GM18909 (cell line): ENCODE results near the gene ELAC2.

Experiments
- ATAC-seq: cut with Tn5 transposase; IDR thresholded peaks from one replicate; pipeline ENCODE4 v1.9.1; 2021; ENCODE audit warnings: mild to moderate bottlenecking; ENCODE audit not compliant: unreplicated experiment, poor library complexity

The ELAC2 gene

DNA sequence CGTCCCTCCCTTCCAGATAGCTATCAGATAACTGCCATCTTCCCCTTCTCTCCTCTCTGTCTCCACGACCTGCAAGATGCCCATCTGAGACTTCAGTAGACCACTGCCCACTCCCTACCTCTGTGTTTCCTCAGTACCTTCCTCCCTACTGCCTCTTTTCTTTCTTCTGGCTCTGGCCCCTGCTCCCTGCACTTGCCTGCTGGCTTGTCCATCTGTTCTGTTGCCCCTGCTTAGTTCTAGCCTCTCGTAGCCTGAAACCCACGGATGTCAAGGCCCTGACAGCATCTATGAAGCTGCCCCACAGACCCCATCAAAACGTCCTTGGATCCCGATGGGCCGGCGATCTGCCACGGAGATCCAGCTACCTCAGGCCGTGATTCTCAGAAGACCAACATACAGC lies 53.0 kb downstream of the ELAC2 start:
- no peak for ATAC-seq

DNA sequence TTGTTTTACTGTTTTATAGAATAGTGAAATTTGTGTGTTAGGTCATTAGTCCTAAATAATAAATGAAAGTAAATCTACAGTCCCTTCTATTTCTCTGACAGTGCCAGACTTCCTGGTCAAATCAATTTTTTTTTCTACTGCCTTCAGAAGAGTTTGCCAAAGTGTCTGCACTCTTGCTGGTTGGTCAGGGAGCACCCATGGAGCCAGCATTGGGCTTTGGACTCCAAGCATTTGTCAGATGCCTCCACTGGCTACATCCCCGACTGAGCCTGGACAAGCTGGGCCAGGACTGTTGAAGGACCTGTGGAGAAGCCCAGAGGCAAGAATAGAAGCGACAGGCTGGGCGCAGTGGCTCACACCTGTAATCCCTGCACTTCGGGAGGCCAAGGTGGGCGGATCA lies 53.7 kb downstream of the ELAC2 start:
- no peak for ATAC-seq

DNA sequence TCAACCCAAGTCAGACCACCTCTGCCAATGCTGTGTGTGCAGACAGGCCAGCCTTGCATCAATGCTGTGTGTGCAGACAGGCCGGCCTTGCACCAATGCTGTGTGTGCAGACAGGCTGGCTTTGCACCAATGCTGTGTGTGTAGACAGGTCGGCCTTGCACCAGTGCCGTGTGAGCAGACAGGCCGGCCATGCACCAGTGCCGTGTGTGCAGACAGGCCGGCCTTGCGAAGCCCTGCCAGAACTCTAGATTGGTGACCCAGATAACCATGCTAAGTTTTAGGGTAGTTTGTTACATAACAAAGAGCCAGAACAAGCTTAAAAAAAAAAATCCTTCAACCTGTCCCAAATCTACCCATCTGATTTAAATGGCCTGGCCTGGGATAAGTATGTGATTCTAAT lies 54.3 kb downstream of the ELAC2 start:
- ATAC-seq: no peak

DNA sequence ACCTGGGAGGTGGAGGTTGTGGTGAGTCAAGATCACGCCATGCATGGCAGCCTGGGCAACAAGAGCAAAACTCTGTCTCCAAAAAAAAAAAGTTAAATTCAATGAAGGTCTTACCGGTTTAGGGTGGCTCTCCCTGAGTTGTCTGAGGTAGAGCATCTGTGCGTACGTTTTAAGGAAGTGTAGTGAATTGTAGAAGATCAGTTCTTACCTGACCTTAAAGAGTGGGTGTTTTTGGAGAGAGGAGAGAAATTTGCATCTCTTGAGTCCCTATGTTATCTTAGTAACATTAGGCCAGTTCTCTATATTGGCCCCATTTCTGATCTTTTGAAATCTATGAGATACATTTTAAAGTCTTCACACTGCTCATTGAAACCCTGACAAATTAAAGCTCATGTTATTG lies 56.2 kb downstream of the ELAC2 start:
- no peak for ATAC-seq

DNA sequence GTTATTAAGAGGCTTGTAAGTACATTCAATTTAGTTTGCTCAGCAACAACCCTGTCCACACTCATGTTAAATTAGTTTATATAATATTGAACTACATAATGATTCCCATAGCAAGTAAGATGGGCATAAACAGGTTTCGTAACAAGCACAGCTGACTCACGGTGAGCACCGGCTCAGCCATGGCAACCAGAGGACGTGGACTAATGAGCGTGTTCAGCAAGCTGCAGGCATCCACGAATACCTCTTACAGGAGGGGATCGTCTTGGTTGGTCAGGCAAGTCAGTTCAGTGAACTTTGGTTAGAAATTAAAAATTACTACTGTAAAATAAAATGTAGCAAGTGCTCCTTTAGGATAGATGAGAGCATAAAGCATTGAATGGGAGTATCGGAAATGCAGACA lies 58.4 kb downstream of the ELAC2 start:
- no peak for ATAC-seq

DNA sequence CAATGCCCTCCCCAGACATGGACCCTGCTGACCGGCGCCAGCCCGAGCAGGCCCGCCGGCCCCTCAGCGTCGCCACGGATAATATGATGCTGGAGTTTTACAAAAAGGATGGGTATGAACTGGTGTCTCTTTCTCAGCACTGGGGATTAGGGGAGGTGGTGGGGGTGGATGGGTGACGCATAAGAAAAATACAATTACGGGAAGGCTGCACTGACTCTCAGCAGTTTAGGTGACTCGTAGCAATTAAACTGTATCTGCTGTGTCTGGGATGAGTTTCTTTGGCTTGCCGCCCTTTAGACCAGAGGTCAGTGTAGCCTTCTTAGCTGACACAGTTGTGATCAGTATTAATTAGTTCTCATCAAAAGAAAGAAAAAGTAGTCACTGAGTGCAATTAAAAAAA lies 59.0 kb downstream of the ELAC2 start:
- no peak for ATAC-seq

DNA sequence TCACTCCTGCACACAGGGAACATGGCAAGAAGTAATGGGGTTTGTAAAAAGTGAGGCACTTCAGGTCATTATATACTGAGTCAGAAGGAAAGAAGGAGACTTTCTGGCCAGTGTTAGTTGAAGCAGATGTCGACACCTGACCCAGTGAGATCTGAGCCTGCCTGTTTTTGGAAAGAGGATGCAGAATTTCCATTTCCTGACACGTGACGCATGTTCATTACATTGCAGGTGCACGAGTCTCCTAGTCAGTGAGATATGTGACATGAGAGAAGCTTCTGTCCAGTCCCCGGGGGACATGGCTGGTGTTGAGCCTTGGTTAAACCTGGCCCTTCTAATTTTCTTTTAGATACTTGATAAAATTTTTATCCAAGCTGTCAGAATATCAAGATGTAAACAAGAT lies 62.3 kb downstream of the ELAC2 start:
- no peak for ATAC-seq

DNA sequence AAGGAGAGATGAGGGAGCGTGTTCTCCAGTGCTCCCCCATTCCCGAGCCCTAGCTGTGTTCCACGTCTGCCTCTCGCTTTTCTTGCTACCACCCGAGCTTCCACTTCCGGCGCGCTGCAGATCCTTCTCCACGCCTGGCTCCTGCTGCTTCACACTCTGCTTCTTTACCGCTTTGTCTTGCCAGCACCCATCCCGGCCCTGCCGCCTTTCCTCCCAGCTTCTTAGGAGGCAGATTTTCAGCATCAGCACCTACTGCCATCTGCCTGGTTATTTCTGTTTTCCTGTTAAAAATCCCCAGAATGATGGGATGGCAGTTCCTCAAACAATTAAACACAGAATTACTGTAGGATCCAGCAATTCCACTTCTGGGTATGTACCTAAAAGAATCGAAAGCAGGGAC lies 64.7 kb downstream of the ELAC2 start:
- ATAC-seq: no peak

DNA sequence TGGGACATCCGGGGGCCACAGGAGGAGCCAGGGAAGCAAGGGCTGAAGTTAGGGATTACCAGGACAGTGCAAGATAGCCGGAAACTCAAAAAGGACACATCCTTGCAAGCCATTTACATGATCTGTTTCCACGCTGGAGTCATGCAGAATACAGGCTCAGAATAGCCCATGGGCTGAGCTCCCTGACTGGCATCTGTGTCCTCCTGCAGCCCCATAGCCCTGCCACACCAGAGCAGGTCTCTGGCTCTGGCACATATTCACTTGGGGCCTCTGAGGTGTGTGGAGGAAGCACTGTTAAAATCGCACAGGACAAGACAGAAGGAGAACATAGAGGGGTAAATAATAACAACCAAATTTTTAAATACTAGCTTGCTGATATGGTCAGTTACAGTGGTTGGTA lies 65.8 kb downstream of the ELAC2 start:
- no peak for ATAC-seq

DNA sequence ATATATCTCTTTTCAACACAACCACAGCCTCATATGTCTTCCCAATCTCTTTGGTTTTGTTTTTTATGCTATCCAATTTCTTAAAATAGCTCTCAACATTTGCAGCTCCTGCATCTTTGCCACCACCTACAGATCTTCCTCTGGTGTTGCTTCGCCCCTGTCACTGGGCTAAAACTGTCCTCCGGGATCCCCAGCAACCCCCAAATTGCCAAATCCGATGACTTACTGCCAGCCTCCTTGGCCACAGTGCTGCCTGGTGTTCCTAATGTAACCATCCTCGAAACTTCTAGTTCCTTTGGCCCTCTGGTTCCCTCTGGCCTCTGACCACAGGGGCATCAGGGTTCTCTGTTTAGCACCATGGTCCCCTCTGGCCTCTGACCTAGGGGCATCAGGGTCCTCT lies 70.8 kb downstream of the ELAC2 start:
- ATAC-seq: no peak
